Activated T-cell treated with anti-CD3 and anti-CD28 coated beads, Interleukin-2, amount 50 U/mL, for 4 hours (primary cell): ENCODE measurements around the gene COTL1. TPM values are rescaled to one million over a fixed set of nuclear protein-coding genes. Genes with fewer than 3 reads are reported as not detected.
A peak's percentile ranks its signal among the peaks of the same experiment; 100 is the strongest.
"Not testable (repeated sequence)": the region's sequence is repeated elsewhere in the genome, so short reads cannot be mapped to it uniquely, and the experiment has no call there.

Experiments used
- ATAC-seq, 2 donors: fragments of 200-7000 bp; cut with Tn5 transposase; one replicate each; pipeline ENCODE4 v1.10.0; 2021
- DNase-seq: peaks from one replicate; pipeline ENCODE4 v3.0.0-alpha.2; 2020
- H3K27me3 Mint-ChIP-seq: one replicate; pipeline ENCODE4 v1.8.0; 2021; ENCODE audit warnings: low read depth, mixed read lengths
- H3K36me3 Mint-ChIP-seq: one replicate; pipeline ENCODE4 v1.8.0; 2022; ENCODE audit warnings: mixed read lengths; ENCODE audit not compliant: insufficient read depth
- H3K4me1 Mint-ChIP-seq: one replicate; pipeline ENCODE4 v1.8.0; 2021; ENCODE audit warnings: low read depth, mixed read lengths
- H3K4me3 Mint-ChIP-seq: one replicate; pipeline ENCODE4 v1.8.0; 2021; ENCODE audit warnings: mild to moderate bottlenecking, moderate library complexity, mixed read lengths
- H3K9me3 Mint-ChIP-seq: one replicate; pipeline ENCODE4 v1.8.0; 2021; ENCODE audit warnings: mixed read lengths
- total RNA-seq, 3 donors: library from RNA; stranded (reverse); gene quantifications; one replicate each; pipeline ENCODE4 v1.2.1, GENCODE V29; 2021

The COTL1 gene
- total RNA-seq, 3 donors from 2014 or later: 209 to 331 (median 274) TPM

- no peaks in the 10 kb centered on the region for H3K36me3 Mint-ChIP-seq
- no peak for ATAC-seq
- DNase-seq: no peak
- peaks cover 5% of the 10 kb centered on the region for H3K4me1 Mint-ChIP-seq
- H3K9me3 Mint-ChIP-seq: no peaks in the 10 kb centered on the region
- H3K4me3 Mint-ChIP-seq: no peak overlapping the region
- no peaks in the 10 kb centered on the region for H3K27me3 Mint-ChIP-seq
Observed at GRCh38 chr16:84527532-84528269, 90.2 kb downstream of the COTL1 start.

- Mint-ChIP-seq H3K4me1 (no peaks in the 10 kb centered on the region), H3K9me3 (no peaks in the 10 kb centered on the region), H3K4me3 (no peak overlapping the region), H3K36me3 (no peaks in the 10 kb centered on the region), H3K27me3 (no peaks in the 10 kb centered on the region)
- ATAC-seq (no peak), DNase-seq (no peak)
Observed at GRCh38 chr16:84526794-84527531, 90.9 kb downstream of the COTL1 start.

- H3K9me3 Mint-ChIP-seq, DNase-seq, H3K4me3 Mint-ChIP-seq, ATAC-seq, H3K27me3 Mint-ChIP-seq, H3K4me1 Mint-ChIP-seq, H3K36me3 Mint-ChIP-seq: not testable (repeated sequence)
Observed at GRCh38 chr16:84524941-84525581, 92.8 kb downstream of the COTL1 start.

- ATAC-seq (peak in 1 of 2 donors; percentile 41), DNase-seq (no peak)
- Mint-ChIP-seq H3K27me3 (no peaks in the 10 kb centered on the region), H3K4me1 (peaks cover 12% of the 10 kb centered on the region), H3K4me3 (no peak overlapping the region), H3K36me3 (no peaks in the 10 kb centered on the region), H3K9me3 (no peaks in the 10 kb centered on the region)
Observed at GRCh38 chr16:84524346-84524920, 93.4 kb downstream of the COTL1 start.

- Mint-ChIP-seq H3K36me3 (no peaks in the 10 kb centered on the region), H3K4me3 (no peak overlapping the region), H3K27me3 (no peaks in the 10 kb centered on the region), H3K9me3 (no peaks in the 10 kb centered on the region), H3K4me1 (peaks cover 33% of the 10 kb centered on the region)
- ATAC-seq: no peak
- no peak for DNase-seq
Observed at GRCh38 chr16:84521497-84521770, 96.4 kb downstream of the COTL1 start.

- no peak overlapping the region for H3K4me3 Mint-ChIP-seq
- no peak for ATAC-seq
Observed at GRCh38 chr16:84520725-84521496, 97.0 kb downstream of the COTL1 start.

GRCh38 chr16:84519855-84520254, 98.0 kb downstream of the COTL1 start:
- no peak overlapping the region for H3K4me3 Mint-ChIP-seq

More at GRCh38 chr16:84520725-84521496, 97.0 kb downstream of the COTL1 start:
- no peaks in the 10 kb centered on the region for H3K9me3 Mint-ChIP-seq
- peaks cover 37% of the 10 kb centered on the region for H3K4me1 Mint-ChIP-seq
- no peaks in the 10 kb centered on the region for H3K36me3 Mint-ChIP-seq
- no peaks in the 10 kb centered on the region for H3K27me3 Mint-ChIP-seq
- no peak for DNase-seq

GRCh38 chr16:84518804-84519341, 99.0 kb downstream of the COTL1 start:
- no peaks in the 10 kb centered on the region for H3K9me3 Mint-ChIP-seq
- DNase-seq: peak; percentile 38
- H3K36me3 Mint-ChIP-seq: no peaks in the 10 kb centered on the region
- no peak overlapping the region for H3K4me3 Mint-ChIP-seq
- peaks cover 54% of the 10 kb centered on the region for H3K4me1 Mint-ChIP-seq
- ATAC-seq: peak in 1 of 2 donors; percentile 19
- no peaks in the 10 kb centered on the region for H3K27me3 Mint-ChIP-seq

More at GRCh38 chr16:84519855-84520254, 98.0 kb downstream of the COTL1 start:
- DNase-seq (no peak), ATAC-seq (no peak)
- H3K36me3 Mint-ChIP-seq: no peaks in the 10 kb centered on the region
- H3K4me1 Mint-ChIP-seq: peaks cover 44% of the 10 kb centered on the region
- no peaks in the 10 kb centered on the region for H3K9me3 Mint-ChIP-seq
- H3K27me3 Mint-ChIP-seq: no peaks in the 10 kb centered on the region

GRCh38 chr16:84518220-84518619, 99.7 kb downstream of the COTL1 start:
- not testable (repeated sequence) for DNase-seq, H3K27me3 Mint-ChIP-seq, ATAC-seq, H3K4me3 Mint-ChIP-seq, H3K36me3 Mint-ChIP-seq, H3K9me3 Mint-ChIP-seq
- peaks cover 61% of the 10 kb centered on the region for H3K4me1 Mint-ChIP-seq

- Mint-ChIP-seq H3K36me3 (no peaks in the 10 kb centered on the region), H3K9me3 (no peaks in the 10 kb centered on the region), H3K4me1 (peaks cover 66% of the 10 kb centered on the region), H3K27me3 (no peaks in the 10 kb centered on the region), H3K4me3 (no peak overlapping the region)
- ATAC-seq (no peak), DNase-seq (no peak)
Observed at GRCh38 chr16:84517366-84517765, 100.5 kb downstream of the COTL1 start.

Other genes with a start within 250 kb of the COTL1 start
- not detected for gene ATP2C2, start 249.5 kb downstream of the COTL1 start, total RNA-seq
- gene MEAK7, start 113.4 kb downstream of the COTL1 start, total RNA-seq: 1 to 10 TPM; 2.2 to 2.7 (median 2.4) TPM
- 10 to 100 TPM; 28.9 to 32.1 (median 31.0) TPM for gene KLHL36, start 30.4 kb upstream of the COTL1 start, total RNA-seq
- gene USP10, start 81.9 kb upstream of the COTL1 start, total RNA-seq: 100 to 1,000 TPM; 118 to 142 (median 135) TPM
- under 1 TPM; 0.11 to 0.57 (median 0.46) TPM for gene CRISPLD2, start 201.9 kb upstream of the COTL1 start, total RNA-seq